Glomerular visceral epithelial cell (primary cell): Measurements from ENCODE around the gene LSM14A.
A peak's percentile ranks its signal among the peaks of the same experiment; 100 is the strongest.
"Not testable (repeated sequence)": the region's sequence is repeated elsewhere in the genome, so short reads cannot be mapped to it uniquely, and the experiment has no call there.

ENCODE experiments used
- DNase-seq: peaks from one replicate; pipeline ENCODE4 v3.0.0-alpha.2; 2016; ENCODE audit errors: extremely low spot score

Gene LSM14A

DNA sequence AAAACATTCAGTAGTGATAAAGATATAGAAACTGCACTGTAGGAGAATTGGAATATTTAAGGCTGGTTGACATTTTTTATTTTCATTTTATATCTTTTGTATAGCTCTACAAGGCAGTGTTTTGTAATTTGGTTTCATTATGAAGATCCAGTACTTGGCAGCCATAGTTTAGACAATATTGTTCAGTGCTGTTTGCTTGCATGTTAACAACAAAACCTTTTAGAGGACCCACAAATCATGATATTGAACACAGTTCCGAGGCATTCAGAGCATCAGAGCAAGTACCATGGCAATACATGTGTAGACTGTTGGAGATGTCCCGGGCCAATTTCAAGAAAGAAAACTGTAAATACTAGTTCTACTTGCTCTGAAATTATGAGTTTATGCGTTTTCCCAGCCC lies 56.5 kb downstream of the LSM14A start:
- no peak for DNase-seq

DNA sequence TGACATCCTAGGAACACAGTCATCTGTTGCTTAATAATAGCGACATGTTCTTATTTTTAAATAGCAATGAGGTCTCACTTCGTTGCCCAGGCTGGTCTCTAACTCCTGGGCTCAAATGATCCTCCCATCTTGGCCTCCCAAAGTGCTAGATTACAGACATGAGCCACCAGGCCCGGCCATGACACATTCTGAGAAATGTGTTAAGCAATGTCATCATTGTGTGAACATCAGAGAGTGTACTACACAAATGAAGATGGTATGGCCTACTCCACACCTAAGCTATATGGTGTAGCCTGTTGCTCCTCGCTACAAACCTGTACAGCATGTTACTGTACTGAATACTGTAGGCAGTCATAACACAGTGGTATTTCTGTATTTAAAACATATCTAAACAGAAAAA lies 57.4 kb downstream of the LSM14A start:
- no peak for DNase-seq

DNA sequence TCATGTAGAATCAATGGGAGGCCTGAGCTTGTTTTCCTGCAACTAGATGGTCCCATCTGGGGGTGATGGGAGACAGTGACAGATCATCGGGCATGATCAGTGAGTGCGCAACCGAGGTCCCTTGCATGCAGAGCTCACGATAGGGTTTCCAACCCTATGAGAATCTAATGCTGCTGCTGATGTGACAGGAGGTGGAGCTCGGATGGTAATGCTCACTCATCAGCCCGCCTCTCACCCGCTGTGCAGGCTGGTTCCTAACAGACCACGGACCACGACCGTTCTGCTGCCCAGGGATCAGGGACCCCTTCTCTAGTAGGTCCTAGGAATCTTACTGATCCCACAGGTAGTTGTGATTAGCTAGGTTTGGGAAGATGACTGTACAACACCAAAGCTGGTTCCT lies 58.5 kb downstream of the LSM14A start:
- DNase-seq, result no peak

DNA sequence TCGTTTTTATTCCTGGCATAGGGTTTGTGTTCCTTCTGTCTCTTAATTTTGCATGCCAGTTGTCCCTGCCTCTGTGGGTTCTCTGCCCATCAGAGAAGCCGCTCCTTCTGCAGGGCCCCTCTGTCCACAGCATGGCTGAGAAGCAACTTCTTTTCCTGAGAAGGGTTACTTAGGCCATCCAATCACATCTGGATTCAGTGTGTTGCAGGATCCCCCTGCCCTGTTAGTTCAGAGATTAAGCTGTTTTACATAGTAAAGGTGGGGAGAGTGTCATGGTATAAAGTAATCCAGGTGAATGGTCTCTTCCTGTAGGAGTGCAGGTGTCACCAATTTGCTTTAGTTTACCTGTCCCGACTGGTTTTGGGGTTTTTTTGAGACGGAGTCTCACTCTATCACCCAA lies 59.1 kb downstream of the LSM14A start:
- DNase-seq, result no peak

DNA sequence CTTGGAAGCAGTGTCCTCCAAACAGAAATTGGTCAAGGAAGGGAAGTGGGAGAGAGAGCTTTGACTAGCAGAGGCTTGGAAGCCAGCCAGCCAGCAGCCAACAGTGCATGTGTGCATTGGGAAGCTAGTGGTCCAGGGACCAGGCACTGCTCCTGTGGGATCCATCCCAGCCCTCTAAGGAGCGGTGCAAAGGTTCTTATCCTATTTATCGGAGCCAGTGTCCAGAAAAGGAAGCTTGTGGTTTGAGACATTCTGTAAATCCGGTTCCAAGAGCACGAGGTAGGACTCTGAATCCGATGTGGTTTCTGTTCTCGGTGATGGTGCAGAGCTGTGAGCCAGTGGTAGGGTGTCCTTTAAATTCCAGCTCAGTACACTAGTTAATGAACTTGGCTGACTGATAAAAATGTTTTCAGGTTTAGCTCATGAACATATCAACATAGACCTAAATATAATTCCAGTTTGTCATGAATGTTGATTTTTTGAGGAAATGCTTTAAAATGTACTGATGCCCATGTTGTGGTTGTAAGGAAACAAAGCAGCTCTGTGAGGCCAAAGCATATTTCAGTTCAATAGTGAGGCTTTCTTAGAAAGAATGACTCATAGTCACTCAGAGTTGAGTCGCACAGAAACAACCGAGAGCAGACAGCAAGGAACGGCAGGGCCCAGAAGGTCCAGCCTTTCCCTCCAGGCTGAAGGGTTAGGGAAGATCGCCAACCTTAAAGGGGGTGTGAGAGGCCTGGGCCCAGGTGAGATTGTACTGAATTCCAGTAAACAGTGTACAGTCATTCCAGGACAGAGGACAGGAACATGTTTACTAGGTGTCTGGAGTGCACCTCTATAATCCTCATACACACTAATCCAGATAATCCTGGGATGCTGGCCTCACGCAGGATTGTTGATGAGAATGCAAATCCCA lies 60.5 kb downstream of the LSM14A start:
- peak; percentile 83 for DNase-seq

DNA sequence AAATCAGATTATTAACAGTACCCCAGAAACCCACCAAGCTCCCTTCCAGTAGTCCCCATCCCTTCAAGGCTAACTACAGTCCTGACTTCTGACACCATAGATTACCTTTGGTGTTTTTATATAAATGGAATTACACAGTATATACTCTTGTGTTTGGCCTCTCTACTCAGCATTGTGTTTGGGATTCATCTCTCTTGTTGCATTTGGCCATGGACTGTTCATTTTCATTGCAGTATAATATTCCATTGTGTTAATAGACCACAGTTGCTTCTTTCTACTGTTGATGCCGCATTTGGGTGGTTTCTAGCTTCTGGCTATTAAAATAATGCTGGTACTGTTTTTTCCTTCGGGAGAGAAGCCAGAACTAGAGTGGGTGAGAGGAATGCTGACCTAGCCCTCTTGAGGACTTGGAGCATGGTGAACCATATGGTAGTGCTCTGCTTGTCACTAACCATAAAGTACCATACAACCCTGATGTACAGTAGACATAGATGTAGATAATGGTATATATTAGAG lies 63.2 kb downstream of the LSM14A start:
- DNase-seq, result no peak

DNA sequence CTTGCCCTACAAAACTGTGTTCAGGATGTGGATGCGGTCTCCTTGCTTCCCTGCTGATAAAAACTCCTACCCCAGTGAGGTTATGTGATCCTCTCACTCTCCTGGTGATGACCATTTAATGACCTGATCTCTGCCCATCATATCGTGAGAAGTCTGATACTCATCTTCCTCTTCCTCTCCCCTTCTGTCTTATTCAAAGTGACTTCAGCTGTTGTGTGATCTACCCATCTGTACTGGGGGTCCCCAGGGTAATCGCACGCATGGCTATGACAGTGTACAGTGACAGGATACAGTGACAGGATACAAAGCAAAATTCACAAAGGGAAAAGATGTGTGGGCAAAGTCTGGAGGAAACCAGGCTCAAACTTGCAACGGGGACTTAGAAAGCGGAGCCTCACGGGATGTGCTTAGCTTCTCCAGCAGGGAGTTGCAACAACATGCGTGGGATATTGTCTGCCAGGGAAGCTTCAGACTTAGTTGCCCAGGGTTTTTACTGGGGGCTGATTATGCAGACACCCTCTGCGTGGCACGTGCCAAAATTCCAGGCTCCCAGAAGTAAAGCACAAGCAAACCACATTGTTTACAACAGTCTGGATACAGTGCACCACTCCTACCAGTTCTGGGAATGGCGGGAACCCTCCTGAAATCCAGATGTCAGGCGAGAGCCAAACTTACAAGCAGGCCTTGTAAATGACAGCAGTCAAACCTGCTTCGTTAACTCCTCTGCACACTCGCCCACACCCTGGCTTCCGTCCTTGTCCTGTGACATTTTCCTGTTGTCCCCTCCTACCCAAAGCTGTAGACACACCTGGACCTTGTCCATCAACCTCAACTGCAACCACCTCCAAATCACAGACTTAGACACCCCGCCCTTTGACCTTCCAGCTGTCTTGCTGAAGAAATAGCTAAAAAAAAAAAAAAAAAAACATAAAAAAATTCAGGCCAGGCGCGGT lies 64.0 kb downstream of the LSM14A start:
- DNase-seq, result no peak

DNA sequence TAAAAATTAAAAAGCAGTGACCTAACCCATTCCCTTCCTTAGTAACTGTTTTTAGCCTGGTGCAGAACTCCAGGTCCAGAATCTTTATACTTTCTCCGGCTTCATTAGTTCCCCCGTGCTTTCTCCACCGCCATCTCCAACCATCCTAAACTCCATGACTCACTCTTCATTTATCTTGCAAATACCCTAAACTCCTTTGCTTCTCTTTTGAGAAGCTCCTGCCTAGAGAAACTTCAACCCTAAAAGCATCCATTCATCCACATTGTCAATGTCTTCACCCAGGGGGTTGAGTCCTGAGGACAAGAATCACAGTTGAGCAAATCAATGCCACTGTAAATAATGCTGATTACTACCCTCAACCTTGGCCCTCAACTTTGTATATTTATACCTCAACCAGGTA lies 65.0 kb downstream of the LSM14A start:
- no peak for DNase-seq

DNA sequence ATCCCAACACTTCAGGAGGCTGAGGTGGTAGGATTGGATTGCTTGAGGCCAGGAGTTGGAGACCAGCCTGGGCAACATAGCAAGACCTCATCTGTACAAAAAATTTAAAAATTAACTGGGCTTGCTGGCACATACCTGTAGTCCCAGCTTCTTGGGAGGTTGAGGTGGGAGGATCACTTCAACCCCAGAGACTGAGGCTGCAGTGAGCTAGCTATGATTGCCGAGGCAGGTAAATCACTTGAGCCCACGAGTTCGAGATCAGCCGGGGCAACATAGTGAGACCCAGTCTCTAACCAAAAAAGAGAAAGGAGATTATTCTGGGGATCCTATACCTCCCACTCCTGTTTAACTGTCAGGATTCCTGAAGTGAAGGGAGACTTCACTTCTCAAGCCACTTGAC lies 65.6 kb downstream of the LSM14A start:
- no peak for DNase-seq

DNA sequence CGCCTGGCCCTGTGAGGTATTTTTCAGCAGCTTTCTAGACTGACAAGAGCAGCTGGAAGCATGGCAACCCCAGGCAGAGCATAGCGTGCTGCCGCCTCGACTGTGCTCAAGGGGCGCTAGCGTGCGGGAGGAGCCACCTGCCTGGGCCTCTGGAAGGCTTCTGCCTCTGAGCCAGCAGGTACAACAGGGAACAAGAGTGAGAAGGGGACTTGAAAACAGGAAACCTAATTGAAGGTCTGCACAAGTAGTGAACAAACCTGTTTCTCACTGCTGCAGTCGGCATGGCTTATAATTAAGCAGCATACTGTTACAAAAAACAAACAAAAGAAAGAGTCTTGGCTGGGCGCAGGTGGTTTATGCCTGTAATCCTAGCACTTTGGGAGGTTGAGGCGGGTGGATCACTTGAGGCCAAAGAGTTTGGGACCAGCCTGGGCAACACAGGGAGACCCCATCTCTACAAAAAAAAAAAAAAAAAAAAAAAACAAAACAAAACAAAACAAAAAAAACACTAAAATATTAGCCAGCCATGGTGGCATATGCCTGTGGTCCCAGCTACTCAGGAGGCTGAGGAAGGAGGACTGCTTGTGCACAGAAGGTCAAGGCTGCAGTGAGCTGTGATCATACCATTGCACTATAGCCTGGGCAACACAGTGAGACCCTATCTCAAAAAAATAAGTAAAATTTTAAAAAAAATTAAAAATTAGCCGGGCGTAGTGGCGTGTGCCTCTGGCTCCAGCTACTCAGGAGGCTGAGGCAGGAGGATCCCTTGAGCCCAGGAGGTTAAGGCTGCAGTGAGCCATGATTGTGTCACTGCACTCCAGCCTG lies 69.4 kb downstream of the LSM14A start:
- DNase-seq, result no peak

DNA sequence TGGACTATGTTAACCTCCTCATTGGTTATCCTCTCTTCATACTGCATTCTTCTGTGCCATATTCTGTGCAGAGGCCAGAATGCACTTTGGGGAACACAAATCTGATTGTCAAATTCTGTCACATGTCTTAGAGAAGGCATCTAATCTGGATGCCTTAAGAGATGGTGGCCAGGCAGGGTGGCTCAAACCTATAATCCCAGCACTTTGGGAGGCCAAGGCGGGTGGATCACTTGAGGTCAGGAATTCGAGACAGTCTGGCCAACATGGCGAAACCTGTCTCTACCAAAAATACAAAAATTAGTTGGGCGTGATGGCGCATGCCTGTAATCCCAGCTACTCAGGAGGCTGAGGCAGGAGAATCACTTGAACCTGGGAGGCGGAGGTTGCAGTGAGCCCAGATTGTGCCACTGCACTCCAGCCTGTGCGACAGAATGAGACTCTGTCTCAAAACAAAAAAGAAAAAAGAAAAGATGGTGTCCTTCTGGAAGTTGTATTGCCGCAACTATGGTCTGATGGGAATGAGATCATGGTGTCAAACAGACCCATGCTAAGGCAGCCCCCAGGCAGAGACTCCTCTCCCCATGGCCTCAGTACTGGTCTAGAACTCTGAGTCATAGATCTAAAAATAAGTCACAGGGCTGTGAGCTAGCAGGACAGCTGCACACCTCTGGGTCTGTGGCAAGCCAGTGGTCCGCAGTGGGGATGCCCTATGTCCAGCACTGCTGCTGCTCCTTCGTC lies 71.0 kb downstream of the LSM14A start:
- peak; percentile 61 for DNase-seq

DNA sequence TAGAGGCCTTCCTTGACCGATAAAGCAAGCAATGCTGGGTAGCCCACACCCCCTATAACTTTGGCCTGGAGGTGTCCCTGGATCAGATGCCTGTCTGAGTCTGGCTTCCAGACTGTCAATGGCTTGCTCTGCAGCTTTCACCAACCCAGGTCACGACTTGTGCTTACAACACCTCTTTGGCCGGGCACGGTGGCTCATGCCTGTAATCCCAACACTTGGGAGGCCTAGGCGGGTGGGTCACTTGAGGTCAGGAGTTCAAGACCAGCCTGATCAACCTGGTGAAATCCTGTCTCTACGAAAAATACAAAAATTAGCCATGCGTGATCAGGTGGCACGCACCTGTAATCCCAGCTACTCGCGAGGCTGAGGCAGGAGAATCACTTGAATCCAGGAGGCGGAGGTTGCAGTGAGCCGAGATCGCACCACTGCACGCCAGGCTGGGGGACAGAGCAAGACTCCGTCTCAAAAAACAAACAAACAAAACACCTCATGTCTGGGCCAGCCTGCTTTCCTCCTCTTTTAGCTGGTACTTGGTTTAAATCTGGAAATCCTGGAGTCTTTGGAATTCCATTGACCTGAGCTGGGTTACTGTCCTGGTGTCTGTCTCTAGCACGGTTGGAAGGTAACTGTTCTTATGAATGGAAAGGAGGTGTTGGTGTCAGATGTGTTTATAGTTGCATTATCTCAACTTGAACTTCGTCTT lies 71.7 kb downstream of the LSM14A start:
- no peak for DNase-seq

DNA sequence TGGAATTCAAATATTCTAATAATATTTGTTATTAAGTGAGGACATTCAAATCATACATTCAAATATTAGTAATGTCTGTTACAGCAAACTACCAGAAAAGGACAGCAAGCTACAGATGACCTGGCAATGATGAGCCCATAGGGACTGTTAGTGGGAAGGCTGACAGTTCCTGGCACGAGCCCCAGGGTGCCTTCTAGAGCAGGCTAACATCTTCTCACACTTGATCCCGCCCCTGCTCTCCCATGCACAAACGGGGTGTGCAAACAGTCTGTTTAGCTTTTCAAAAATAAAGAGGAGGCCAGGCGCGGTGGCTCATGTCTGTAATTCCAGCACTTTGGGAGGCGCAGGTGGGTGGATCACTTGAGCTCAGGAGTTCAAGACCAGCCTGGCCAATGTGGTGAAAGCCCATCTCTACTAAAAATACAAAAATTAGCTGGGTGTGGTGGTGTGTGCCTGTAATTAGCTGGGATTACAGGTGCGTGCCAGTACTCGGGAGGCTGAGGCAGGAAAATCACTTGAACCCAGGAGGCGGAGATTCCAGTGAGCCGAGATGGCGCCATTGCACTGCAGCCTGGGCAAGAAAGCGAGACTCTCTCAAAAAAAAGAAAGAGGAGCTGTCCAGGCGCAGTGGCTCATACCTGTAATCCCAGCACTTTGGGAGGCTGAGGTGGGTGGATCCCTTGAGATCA lies 72.5 kb downstream of the LSM14A start:
- DNase-seq, result no peak

DNA sequence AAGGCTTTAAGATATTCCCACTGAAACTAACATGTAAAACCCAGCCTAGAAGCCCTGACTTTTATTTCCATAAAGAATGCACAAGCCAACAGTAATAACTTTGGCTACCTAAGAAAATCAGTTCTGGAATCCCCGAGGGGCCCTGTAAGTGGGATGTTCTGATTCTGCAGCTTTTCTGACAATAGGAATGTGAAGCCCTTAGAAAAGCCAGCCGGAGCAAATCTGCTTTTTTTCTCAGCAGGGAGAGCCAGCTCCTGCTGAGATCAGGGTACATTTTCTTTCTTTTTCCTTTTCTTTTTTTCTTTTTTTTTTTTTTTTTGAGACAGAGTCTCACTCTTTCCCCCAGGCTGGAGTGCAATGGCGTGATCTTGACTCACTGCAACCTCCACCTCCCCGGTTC lies 74.0 kb downstream of the LSM14A start:
- DNase-seq, result no peak

DNA sequence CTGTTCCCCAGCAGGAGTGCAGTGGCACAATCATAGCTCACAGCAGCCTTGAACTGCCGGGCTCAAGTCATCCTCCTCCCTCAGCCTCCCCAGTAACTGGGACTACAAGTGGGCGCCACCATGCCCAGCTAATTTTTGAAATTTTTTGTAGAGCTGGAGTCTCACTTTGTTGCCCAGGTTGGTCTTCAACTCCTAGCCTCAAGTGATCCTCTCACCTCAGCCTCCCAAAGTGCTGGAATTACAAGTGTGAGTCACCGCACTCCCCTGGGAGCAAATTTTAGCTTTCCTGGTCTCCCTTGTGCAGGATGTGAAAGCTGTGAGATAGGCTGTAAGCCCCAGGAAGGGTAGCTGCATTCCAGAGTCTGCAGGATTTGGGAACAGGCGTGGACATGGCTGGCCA lies 76.6 kb downstream of the LSM14A start:
- DNase-seq, result no peak

DNA sequence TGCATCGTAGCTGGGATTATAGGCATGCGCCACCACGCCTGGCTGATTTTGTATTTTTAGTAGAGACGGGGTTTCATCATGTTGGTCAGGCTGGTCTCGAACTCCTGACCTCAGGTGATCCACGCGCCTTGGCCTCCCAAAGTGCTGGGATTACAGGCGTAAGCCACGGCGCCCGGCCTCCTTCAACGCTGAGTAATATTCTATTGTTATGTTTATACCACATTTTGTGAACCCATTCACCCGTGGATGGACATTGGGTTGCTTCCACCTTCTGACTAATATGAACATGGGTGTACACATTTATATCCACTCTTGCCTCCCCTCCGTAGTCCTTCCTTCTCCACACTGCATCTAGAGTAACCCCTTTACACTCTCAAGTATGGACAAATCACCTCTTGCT lies 80.9 kb downstream of the LSM14A start:
- not testable (repeated sequence) for DNase-seq

DNA sequence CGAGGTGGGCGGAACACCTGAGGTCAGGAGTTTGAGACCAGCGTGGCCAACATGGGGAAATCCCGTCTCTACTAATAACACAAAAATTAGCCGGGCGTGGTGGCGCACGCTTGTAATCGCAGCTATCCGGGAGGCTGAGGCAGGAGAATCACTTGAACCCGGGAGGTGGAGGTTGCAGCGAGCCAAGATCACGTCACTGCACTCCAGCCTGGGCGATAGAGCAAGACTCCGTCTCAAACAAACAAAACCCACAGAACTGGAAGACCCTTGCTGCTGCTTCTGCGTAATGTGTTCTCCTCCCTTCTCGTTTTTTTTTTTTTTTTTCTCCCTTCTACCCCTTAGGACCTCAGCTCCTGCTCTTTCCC lies 81.4 kb downstream of the LSM14A start:
- DNase-seq, result not testable (repeated sequence)

DNA sequence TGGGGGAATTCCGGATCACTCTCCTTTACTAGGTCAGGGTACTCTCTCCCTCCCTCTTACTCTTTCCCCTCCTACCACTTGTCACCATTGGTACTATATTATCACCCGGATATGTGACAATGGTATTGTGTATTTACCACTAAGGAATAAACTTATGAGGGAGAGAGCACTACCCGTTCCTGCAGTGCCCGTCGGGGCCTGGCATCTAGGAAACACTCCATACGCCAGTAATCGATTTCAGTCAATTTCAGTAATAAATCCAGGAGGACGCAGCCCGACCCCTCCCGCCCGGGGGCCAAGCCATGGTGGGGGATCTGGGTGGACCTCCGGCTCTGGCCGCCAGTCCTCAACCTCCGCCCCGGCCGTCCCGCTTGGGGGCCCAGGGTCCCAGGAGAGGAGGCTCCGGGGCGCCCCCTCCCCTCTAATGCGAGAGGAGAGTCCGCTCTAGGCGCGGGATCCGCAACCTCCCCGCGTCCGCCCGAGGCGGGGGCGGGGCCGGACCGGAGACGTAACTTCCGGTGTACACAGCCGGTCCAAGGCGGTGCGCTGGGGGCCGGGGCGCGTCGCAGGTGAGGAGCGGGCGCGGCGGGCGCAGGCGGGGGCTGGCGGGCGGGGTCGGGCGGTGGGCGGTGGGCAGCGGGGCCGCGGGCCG lies 81.9 kb downstream of the LSM14A start, which contains the start of gene GARRE1:
Gene GARRE1, plus strand, starts transcription at position 509 of the 652 bp plus-strand sequence. CDS start 45,920 bp downstream, outside the sequence.
- DNase-seq, result peak; percentile 73
